GM13977 (cell line): ENCODE measurements around the gene KRT72.
"Not testable (repeated sequence)": the region's sequence is repeated elsewhere in the genome, so short reads cannot be mapped to it uniquely, and the experiment has no call there.

Experiments used
- DNase-seq: peaks from one replicate; pipeline ENCODE4 v3.0.0; 2012; ENCODE audit warnings: low spot score
- CTCF ChIP-seq: IDR thresholded peaks from 2 replicates; pipeline ENCODE4 v1.5.1; 2012; ENCODE audit warnings: mild to moderate bottlenecking, control low read depth; ENCODE audit not compliant: insufficient read depth; ENCODE audit errors: extremely low read depth, missing control alignments
- in situ Hi-C: fragments of 300-500 bp; cut with MboI; formaldehyde crosslinking; loops from one replicate; pipeline ENCODE4 v1.12.0; 2022; ENCODE audit warnings: low sequenced_read_pairs, low pct_unique_long_range_greater_than_20kb, mixed read lengths, inconsistent platforms; ENCODE audit not compliant: unreplicated experiment

Gene KRT72

GRCh38 chr12:52604859-52605258 is 3.6 kb upstream of the KRT72 start:
- TF ChIP-seq CTCF, result no peak
- DNase-seq, result no peak
- in situ Hi-C loops, result no loop called here

- in situ Hi-C loops, result no loop called here
- no peak for DNase-seq
- no peak for TF ChIP-seq CTCF
Observed at GRCh38 chr12:52603314-52603713, 2.1 kb upstream of the KRT72 start.

GRCh38 chr12:52602552-52602951 is 1.3 kb upstream of the KRT72 start:
- DNase-seq, result no peak
- in situ Hi-C loops, result no loop called here
- TF ChIP-seq CTCF, result no peak

GRCh38 chr12:52601671-52602070 is 408 bp upstream of the KRT72 start:
- in situ Hi-C loops, result no loop called here
- TF ChIP-seq CTCF, result no peak
- no peak for DNase-seq

- DNase-seq, result no peak
- no peak for TF ChIP-seq CTCF
- in situ Hi-C loops, result no loop called here
Observed at GRCh38 chr12:52600475-52600874, 788 bp downstream of the KRT72 start.

- DNase-seq, result no peak
- in situ Hi-C loops, result no loop called here
- no peak for TF ChIP-seq CTCF
Observed at GRCh38 chr12:52600071-52600470, 1.2 kb downstream of the KRT72 start.

GRCh38 chr12:52598966-52599365 is 2.3 kb downstream of the KRT72 start:
- no peak for TF ChIP-seq CTCF
- DNase-seq, result no peak
- in situ Hi-C loops, result loop anchor here (25.0 kb wide), 1 partner anchor 388 kb away; no protein-coding TSS in a partner anchor

GRCh38 chr12:52594237-52594636 is 7.0 kb downstream of the KRT72 start:
- in situ Hi-C loops, result loop anchor here (25.0 kb wide), 1 partner anchor 393 kb away; no protein-coding TSS in a partner anchor
- not testable (repeated sequence) for DNase-seq
